HL-60 (cell line): Measurements from ENCODE around the gene ZNF514.

ENCODE experiments used
- DNase-seq, 2 experiments: peaks; one replicate each; pipeline ENCODE4 v3.0.0-alpha.2; 2010 to 2020; ENCODE audit warnings: low read depth in 1 of 2, low spot score in 1 of 2
- H3K27ac ChIP-seq: fragments of 250-450 bp; sonication (Bioruptor Pico); replicated peaks from 2 replicates; pipeline ENCODE4 v1.5.1; 2020; ENCODE audit warnings: mild to moderate bottlenecking, moderate library complexity
- H3K27me3 ChIP-seq: fragments of 250-450 bp; sonication (Bioruptor Pico); 2 replicates; pipeline ENCODE4 v1.5.1; 2021; ENCODE audit warnings: mild to moderate bottlenecking, moderate library complexity; ENCODE audit not compliant: insufficient read depth, poor library complexity, severe bottlenecking
- H3K4me3 ChIP-seq: replicated peaks from 2 replicates; pipeline ENCODE4 v1.5.1; 2011; ENCODE audit warnings: mild to moderate bottlenecking, control low read depth, low read length; ENCODE audit not compliant: insufficient read depth
- CTCF ChIP-seq: IDR thresholded peaks from one replicate; pipeline ENCODE4 v1.5.1; 2011; ENCODE audit warnings: low read length, control low read depth, inconsistent platforms; ENCODE audit not compliant: insufficient read depth
- GABPA ChIP-seq: IDR thresholded peaks from 2 replicates; pipeline ENCODE4 v1.6.1; 2012; ENCODE audit warnings: low read depth
- POLR2AphosphoS5 ChIP-seq: IDR thresholded peaks from 2 replicates; pipeline ENCODE4 v1.6.1; 2012; ENCODE audit warnings: low read depth
- REST ChIP-seq: IDR thresholded peaks from 2 replicates; pipeline ENCODE4 v1.6.1; 2012; ENCODE audit warnings: low read depth; ENCODE audit not compliant: insufficient replicate concordance
- SPI1 ChIP-seq: IDR thresholded peaks from 2 replicates; pipeline ENCODE4 v1.6.1; 2012; ENCODE audit warnings: low read depth, mild to moderate bottlenecking, borderline replicate concordance

ZNF514 gene

GRCh38 chr2:95185973-95186372 is 26.3 kb upstream of the ZNF514 start:
- TF ChIP-seq GABPA: no peak
- no peak for TF ChIP-seq CTCF
- no peak for TF ChIP-seq POLR2AphosphoS5
- TF ChIP-seq SPI1: no peak
- no peak for TF ChIP-seq REST
- Histone ChIP-seq H3K27me3 (no peaks in the 10 kb centered on the region), H3K4me3 (no peak overlapping the region), H3K27ac (no peak overlapping the region)
- DNase-seq: no peak

GRCh38 chr2:95185197-95185596 is 25.5 kb upstream of the ZNF514 start:
- no peak for TF ChIP-seq POLR2AphosphoS5
- TF ChIP-seq SPI1: no peak
- no peak for TF ChIP-seq REST
- TF ChIP-seq GABPA: no peak
- no peak for TF ChIP-seq CTCF
- Histone ChIP-seq H3K27me3 (no peaks in the 10 kb centered on the region), H3K4me3 (no peak overlapping the region), H3K27ac (no peak overlapping the region)
- DNase-seq: no peak

- Histone ChIP-seq H3K27ac (no peak overlapping the region), H3K4me3 (no peak overlapping the region), H3K27me3 (no peaks in the 10 kb centered on the region)
- TF ChIP-seq GABPA (no peak), SPI1 (no peak), POLR2AphosphoS5 (no peak), REST (no peak), CTCF (no peak)
- no peak for DNase-seq
Observed at GRCh38 chr2:95181774-95182173, 22.1 kb upstream of the ZNF514 start.
